IMR-90 (cell line): ENCODE data around the gene C6orf120. TPM values are rescaled to one million over a fixed set of nuclear protein-coding genes. Genes with fewer than 3 reads are reported as not detected.

Experiments
- BHLHE40 ChIP-seq: fragments of 150-350 bp; IDR thresholded peaks from 2 replicates; pipeline ENCODE4 v1.6.1; 2016; ENCODE audit warnings: mild to moderate bottlenecking, low read depth, low read length
- RFX5 ChIP-seq: IDR thresholded peaks from 2 replicates; pipeline ENCODE4 v1.8.0; 2012; ENCODE audit warnings: low read depth, mild to moderate bottlenecking, low read length, moderate library complexity
- polyA plus RNA-seq, 3 experiments: library from polyadenylated mRNA; depleted of rRNA; stranded (reverse); fragments of >200 nt; gene quantifications; 2 replicates each; pipeline ENCODE4 v1.2.3, GENCODE V29; 2012; ENCODE audit warnings: low replicate concordance in 1 of 3
- total RNA-seq: library from RNA; depleted of rRNA; stranded (reverse); fragments of >200 nt; gene quantifications from 2 replicates; pipeline ENCODE4 v1.2.3, GENCODE V29; 2012; rRNA removed
- TF ChIP-seq, protein P1 (sequence below): fragments of 150-350 bp; IDR thresholded peaks from 2 replicates; pipeline ENCODE4 v1.6.1; 2016; ENCODE audit warnings: low read depth, mild to moderate bottlenecking, low read length, moderate library complexity, borderline replicate concordance

The C6orf120 gene
- total and polyA plus RNA-seq, 2 of the 4 experiments (the other 2 are of a cell fraction), result 21.4 to 26.7 TPM

- TF ChIP-seq, protein P1, sequence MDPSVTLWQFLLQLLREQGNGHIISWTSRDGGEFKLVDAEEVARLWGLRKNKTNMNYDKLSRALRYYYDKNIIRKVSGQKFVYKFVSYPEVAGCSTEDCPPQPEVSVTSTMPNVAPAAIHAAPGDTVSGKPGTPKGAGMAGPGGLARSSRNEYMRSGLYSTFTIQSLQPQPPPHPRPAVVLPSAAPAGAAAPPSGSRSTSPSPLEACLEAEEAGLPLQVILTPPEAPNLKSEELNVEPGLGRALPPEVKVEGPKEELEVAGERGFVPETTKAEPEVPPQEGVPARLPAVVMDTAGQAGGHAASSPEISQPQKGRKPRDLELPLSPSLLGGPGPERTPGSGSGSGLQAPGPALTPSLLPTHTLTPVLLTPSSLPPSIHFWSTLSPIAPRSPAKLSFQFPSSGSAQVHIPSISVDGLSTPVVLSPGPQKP, result no peak
- TF ChIP-seq RFX5 (no peak), BHLHE40 (no peak)
Measured at GRCh38 chr6:169752074-169752623, 50.2 kb downstream of the C6orf120 start (continued).

Other genes with a start within 250 kb of the C6orf120 start
- 7.0 and 7.8 TPM in 2 replicates for gene WDR27, start 97 bp upstream of the C6orf120 start, total RNA-seq
- gene WDR27, start 97 bp upstream of the C6orf120 start, polyA plus RNA-seq (2012; rRNA removed), result 18.1 and 18.5 TPM in 2 replicates
- 7.3 and 12.2 TPM in 2 replicates for gene PHF10, start 22.4 kb downstream of the C6orf120 start, total RNA-seq
- gene PHF10, start 22.4 kb downstream of the C6orf120 start, polyA plus RNA-seq (2012; rRNA removed), result 12.5 and 15.9 TPM in 2 replicates
- gene DYNLT2, start 49.4 kb downstream of the C6orf120 start, total RNA-seq, result 0.36 and 1.1 TPM in 2 replicates
- 0.32 and 0.44 TPM in 2 replicates for gene DYNLT2, start 49.4 kb downstream of the C6orf120 start, polyA plus RNA-seq (2012; rRNA removed)
- gene ERMARD, start 49.5 kb downstream of the C6orf120 start, total RNA-seq, result 15.1 and 17.2 TPM in 2 replicates
- gene ERMARD, start 49.5 kb downstream of the C6orf120 start, polyA plus RNA-seq (2012; rRNA removed), result 25.4 and 26.1 TPM in 2 replicates